ENCODE measurements around the gene KLHL20.

GRCh38 chr1:173669491-173669941 is 45.3 kb upstream of the KLHL20 start, which contains the start of gene ANKRD45:
- TF ChIP-seq CTCF (IDR thresholded peaks at IDR 0.05; ENCODE audit: insufficient read depth, low read depth, low read length), result no peak
- TF ChIP-seq EZH2 (IDR thresholded peaks at IDR 0.05; ENCODE audit: insufficient read depth, low read length), result no peak

Measured in astrocyte (in vitro differentiated cells and primary cell).